ENCODE measurements around the gene TAS2R10.

DNA sequence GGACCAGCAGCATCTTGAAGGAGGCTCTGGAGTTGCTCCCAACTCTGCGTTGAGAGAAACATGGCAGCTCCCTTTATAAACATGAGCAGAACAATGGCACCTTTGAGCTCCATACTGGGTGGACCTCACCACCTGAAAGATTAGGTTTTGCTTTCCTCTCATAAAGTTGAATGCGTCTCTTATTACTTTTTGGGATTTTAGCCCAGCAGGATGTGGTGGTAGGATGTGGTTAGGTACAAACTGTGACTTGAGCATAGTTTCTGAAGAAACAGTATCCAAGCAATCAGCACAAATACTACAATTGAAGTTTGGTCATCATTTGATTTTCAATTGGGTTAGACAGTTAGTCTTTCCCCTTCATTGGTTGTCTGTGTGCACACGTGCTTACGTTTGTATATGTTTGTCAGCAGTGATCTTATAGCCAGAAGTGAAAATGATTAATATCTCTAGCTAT, 23.3 kb upstream of the TAS2R10 start, which contains the start of gene PRR4:
- TF ChIP-seq, protein P1, sequence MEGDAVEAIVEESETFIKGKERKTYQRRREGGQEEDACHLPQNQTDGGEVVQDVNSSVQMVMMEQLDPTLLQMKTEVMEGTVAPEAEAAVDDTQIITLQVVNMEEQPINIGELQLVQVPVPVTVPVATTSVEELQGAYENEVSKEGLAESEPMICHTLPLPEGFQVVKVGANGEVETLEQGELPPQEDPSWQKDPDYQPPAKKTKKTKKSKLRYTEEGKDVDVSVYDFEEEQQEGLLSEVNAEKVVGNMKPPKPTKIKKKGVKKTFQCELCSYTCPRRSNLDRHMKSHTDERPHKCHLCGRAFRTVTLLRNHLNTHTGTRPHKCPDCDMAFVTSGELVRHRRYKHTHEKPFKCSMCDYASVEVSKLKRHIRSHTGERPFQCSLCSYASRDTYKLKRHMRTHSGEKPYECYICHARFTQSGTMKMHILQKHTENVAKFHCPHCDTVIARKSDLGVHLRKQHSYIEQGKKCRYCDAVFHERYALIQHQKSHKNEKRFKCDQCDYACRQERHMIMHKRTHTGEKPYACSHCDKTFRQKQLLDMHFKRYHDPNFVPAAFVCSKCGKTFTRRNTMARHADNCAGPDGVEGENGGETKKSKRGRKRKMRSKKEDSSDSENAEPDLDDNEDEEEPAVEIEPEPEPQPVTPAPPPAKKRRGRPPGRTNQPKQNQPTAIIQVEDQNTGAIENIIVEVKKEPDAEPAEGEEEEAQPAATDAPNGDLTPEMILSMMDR (conservative IDR thresholded peaks at IDR 0.05) = no peak
- no peak for TF ChIP-seq EZH2 (IDR thresholded peaks at IDR 0.05; ENCODE audit: low read depth)

Data from PC-9 (cell line).